SH-SY5Y (cell line): ENCODE measurements around the gene CTSG.

ENCODE experiments used
- GATA2 ChIP-seq: IDR thresholded peaks from 2 replicates; pipeline ENCODE4 v1.6.1; 2011; ENCODE audit warnings: mild to moderate bottlenecking, low read depth, low read length
- GATA3 ChIP-seq: IDR thresholded peaks from 2 replicates; pipeline ENCODE4 v1.6.1; 2011; ENCODE audit warnings: low read depth, mild to moderate bottlenecking, low read length, moderate library complexity

GRCh38 chr14:24613241-24613640 lies 37.2 kb upstream of the CTSG start:
- no peak for TF ChIP-seq GATA3
- no peak for TF ChIP-seq GATA2
